Activated naive CD8-positive, alpha-beta T cell (primary cell): ENCODE measurements around the gene ZBTB7B.

Experiments
- H3K27ac Mint-ChIP-seq: one replicate; pipeline ENCODE4 v1.8.0; 2021; ENCODE audit warnings: mixed read lengths
- H3K27me3 Mint-ChIP-seq: one replicate; pipeline ENCODE4 v1.8.0; 2021; ENCODE audit warnings: mixed read lengths
- H3K36me3 Mint-ChIP-seq: one replicate; pipeline ENCODE4 v1.8.0; 2021; ENCODE audit warnings: mixed read lengths
- H3K4me1 Mint-ChIP-seq: one replicate; pipeline ENCODE4 v1.8.0; 2021; ENCODE audit warnings: low read depth, mixed read lengths
- H3K4me3 Mint-ChIP-seq: one replicate; pipeline ENCODE4 v1.8.0; 2021; ENCODE audit warnings: mild to moderate bottlenecking, mixed read lengths
- H3K9me3 Mint-ChIP-seq: one replicate; pipeline ENCODE4 v1.8.0; 2021; ENCODE audit warnings: low read depth, mixed read lengths

The ZBTB7B gene

DNA sequence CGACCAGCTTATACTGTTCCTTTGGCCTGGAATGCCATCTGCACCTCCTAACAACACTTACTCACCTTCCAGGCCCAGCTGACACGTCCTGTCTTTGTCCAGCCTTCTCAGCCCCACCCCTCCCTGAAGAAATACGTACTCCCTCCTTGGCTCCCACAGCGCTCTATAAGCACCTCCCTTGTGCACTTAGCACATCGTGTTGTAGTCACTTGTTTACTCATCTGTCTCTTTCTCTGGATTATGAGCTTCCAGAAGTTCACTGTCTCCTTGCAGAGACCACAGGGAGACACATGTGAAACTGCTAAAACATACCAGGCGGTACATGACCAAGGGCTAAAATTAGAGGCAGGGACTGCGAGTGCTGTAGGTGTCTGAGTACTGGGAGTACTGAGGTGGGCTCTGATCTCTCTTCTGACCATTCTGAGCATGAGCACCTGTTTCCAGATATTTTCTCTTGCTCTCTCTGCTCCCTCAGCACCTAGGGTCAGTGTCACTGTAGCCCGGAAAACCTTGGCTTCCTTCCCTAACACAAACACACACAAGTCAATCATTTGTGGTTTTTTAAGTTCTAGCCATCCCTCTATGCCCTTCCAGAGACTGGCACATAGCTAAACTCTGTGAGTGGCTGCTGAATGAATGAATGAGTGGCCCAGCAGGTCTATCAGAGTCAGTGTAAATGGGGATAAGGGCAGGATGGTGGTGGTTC is 36.2 kb downstream of the ZBTB7B start:
- H3K9me3 Mint-ChIP-seq: no peaks in the 10 kb centered on the region
- peaks cover 2% of the 10 kb centered on the region for H3K27me3 Mint-ChIP-seq
- H3K36me3 Mint-ChIP-seq: no peaks in the 10 kb centered on the region
- H3K27ac Mint-ChIP-seq: no peak overlapping the region
- no peak overlapping the region for H3K4me3 Mint-ChIP-seq
- H3K4me1 Mint-ChIP-seq: no peaks in the 10 kb centered on the region

DNA sequence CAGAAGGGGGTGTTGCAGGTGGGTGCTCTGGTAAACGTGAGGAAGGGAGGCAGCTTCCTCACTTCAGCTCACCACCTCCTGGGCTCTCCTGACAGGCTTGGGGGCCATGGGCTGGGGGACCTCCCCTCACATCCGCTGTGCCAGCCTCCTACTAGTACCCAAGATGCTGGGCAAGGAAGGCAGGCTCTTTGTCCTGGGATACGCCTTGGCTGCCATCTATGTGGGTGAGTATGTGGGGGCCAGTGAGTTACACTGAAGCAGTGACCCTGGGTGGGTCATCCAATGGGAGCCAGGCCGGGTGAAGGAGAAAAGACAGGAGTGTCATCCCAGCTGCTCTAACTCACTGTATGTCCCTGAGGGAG is 36.7 kb downstream of the ZBTB7B start:
- H3K27me3 Mint-ChIP-seq: peaks cover 2% of the 10 kb centered on the region
- no peak overlapping the region for H3K27ac Mint-ChIP-seq
- no peaks in the 10 kb centered on the region for H3K4me1 Mint-ChIP-seq
- H3K36me3 Mint-ChIP-seq: no peaks in the 10 kb centered on the region
- no peaks in the 10 kb centered on the region for H3K9me3 Mint-ChIP-seq
- no peak overlapping the region for H3K4me3 Mint-ChIP-seq

DNA sequence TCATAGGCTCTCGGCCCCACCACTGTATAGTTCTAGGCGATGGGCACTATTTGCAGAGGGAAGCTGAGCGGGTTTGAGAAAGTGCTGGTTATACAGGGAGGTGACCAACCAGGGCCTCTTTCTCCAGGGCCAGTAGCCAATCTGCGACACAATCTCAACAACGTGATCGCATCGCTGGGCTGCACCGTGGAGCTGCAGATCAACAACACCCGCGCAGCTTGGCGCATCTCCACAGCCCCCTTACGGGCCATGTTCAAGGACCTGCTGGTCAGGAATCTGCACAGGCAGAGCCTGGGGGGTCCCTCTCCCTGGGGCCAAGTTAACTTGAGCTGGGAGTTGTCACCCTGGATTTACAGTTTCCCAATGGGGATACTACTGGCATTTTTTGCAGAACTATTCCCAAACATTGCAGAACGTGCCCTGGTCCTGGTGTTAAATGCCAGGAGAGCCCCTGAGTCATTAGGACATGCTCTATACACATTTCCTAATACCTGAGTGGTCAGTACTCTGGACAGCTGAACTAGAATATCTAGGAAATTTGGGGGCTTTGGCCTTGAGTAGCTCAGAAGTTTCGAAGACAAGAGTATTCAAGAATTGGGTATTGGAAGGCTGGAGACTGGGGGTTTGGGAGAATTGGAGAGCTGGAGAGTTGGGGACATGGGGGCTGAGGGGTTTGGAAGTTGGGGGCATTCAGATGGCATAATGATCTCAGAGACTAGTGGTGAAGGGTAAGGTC is 37.9 kb downstream of the ZBTB7B start:
- Mint-ChIP-seq H3K9me3 (no peaks in the 10 kb centered on the region), H3K27me3 (peaks cover 2% of the 10 kb centered on the region), H3K27ac (no peak overlapping the region), H3K4me1 (no peaks in the 10 kb centered on the region), H3K36me3 (no peaks in the 10 kb centered on the region), H3K4me3 (no peak overlapping the region)

DNA sequence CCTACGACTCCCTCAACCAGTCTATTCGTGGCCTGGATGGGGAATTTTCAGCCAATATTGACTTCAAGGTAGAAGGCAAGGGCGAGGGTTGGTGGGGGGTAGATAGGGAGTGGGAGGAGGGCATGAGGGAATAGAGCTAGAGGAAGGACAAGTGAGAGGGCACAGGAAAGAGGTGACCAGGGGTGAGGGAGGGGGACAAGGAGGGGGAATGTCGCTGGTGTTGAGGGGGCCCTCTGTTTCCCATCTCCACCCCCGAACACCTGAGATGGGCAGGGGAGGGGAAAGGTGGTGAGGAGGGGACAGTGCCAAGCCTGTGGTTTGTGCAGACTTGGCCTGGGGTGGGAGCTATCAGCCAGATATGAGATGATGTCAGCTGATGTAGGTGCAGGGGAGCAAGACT is 40.2 kb downstream of the ZBTB7B start:
- no peaks in the 10 kb centered on the region for H3K4me1 Mint-ChIP-seq
- no peak overlapping the region for H3K4me3 Mint-ChIP-seq
- no peaks in the 10 kb centered on the region for H3K9me3 Mint-ChIP-seq
- H3K36me3 Mint-ChIP-seq: no peaks in the 10 kb centered on the region
- peaks cover 2% of the 10 kb centered on the region for H3K27me3 Mint-ChIP-seq
- H3K27ac Mint-ChIP-seq: no peak overlapping the region

DNA sequence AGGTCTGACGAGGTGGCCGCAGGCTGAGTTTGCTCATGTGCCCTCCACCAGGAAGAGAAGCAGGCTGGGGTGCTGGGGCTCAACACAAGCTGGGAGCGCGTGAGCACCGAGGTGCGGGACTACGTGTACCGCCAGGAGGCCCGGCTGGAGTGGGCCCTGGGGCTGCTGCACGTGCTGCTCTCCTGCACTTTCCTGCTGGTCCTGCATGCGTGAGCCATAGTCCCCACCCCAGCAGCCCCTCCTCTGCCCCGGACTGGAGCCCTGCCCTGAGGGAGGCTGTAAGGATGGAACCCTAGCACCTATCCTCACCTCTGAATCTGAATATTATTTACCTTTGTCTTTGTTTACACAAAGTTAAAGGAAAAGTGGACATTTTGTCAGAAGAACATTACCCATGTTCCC is 40.7 kb downstream of the ZBTB7B start:
- Mint-ChIP-seq H3K4me3 (no peak overlapping the region), H3K27ac (no peak overlapping the region), H3K36me3 (no peaks in the 10 kb centered on the region), H3K9me3 (no peaks in the 10 kb centered on the region), H3K27me3 (peaks cover 2% of the 10 kb centered on the region), H3K4me1 (no peaks in the 10 kb centered on the region)

DNA sequence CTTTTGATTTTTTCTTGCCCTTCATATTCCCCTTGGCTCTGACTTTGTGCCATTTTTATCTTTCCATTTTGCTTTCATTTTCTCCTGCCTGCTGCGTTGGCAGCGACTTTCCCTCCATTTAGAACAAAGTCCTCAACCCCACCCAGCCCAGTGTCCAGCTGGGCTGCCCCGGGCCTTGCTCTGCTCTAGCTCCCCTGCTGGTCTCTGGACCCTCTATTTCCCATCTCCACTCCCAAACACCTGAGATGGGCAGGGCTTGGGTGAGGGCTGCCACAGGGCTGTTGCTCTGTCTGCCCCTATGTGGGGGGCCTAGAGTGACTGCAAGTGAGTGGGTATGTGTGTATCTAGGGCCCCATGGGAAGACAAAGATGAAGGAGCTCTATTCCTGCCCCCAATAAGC is 41.2 kb downstream of the ZBTB7B start:
- H3K27ac Mint-ChIP-seq: peak overlapping the region; percentile 58
- peaks cover 2% of the 10 kb centered on the region for H3K27me3 Mint-ChIP-seq
- H3K36me3 Mint-ChIP-seq: no peaks in the 10 kb centered on the region
- H3K4me3 Mint-ChIP-seq: no peak overlapping the region
- H3K4me1 Mint-ChIP-seq: no peaks in the 10 kb centered on the region
- H3K9me3 Mint-ChIP-seq: no peaks in the 10 kb centered on the region

DNA sequence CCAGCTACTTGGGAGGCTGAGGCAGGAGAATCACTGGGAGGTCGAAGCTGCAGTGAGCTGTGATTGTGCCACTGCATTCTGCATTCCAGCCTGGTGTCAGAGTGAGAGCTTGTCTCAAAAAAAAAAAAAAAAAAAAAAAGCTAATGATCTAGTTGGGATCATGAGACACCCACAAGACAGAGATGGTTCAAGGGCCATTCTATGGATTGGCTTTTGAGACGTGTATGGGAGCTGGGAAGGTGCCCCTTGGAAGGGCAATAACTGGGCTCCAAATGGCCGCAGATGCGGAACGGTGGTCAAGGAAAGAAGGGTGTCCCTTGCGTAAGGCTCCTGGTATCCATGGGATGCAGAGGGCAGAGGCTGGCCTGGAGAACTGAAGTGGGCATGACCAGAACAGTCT is 41.8 kb downstream of the ZBTB7B start:
- Mint-ChIP-seq H3K27me3 (peaks cover 2% of the 10 kb centered on the region), H3K9me3 (no peaks in the 10 kb centered on the region), H3K4me1 (no peaks in the 10 kb centered on the region), H3K27ac (peak overlapping the region; percentile 58), H3K4me3 (no peak overlapping the region), H3K36me3 (no peaks in the 10 kb centered on the region)

DNA sequence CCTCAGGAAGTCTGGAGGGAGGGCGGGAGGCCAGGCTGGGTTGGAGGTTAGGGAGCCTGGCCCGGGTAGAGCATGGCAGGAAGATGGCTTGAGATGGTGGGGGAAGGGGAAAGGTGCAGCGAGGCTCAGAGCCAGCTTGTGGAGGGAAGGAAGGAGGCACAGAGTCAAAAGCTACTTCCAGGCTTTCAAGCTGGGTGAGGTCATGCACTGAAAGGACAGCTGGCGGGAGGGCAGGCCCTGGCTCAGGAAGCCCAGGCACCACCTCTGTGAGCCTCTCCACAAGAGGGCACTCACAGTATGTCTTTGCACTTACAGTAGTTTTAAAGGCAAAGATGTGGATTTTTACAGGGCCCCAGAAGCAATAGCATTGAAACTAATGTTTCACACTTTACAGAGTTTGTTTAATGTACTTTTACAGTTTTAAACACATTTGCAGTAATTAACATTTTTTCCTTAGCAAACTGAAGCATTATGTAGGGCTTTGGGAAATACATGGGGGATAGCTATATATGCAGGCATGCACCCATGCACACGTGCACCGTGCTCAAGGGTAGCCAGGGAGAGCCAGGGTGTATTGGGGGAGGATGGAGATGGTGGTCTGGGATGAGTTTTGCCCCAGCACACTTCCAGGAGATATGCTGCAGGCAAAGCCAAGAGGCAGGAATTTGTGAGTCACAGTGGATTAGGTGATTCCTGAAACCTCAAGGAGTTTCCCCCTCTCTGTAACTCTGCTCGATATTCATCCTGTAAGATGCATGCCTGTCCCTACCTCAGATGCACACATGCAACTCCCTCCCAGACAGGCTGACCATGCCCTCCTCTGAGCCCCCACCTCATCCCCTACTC is 42.4 kb downstream of the ZBTB7B start:
- no peaks in the 10 kb centered on the region for H3K36me3 Mint-ChIP-seq
- peaks cover 2% of the 10 kb centered on the region for H3K27me3 Mint-ChIP-seq
- peak overlapping the region; percentile 58 for H3K27ac Mint-ChIP-seq

DNA sequence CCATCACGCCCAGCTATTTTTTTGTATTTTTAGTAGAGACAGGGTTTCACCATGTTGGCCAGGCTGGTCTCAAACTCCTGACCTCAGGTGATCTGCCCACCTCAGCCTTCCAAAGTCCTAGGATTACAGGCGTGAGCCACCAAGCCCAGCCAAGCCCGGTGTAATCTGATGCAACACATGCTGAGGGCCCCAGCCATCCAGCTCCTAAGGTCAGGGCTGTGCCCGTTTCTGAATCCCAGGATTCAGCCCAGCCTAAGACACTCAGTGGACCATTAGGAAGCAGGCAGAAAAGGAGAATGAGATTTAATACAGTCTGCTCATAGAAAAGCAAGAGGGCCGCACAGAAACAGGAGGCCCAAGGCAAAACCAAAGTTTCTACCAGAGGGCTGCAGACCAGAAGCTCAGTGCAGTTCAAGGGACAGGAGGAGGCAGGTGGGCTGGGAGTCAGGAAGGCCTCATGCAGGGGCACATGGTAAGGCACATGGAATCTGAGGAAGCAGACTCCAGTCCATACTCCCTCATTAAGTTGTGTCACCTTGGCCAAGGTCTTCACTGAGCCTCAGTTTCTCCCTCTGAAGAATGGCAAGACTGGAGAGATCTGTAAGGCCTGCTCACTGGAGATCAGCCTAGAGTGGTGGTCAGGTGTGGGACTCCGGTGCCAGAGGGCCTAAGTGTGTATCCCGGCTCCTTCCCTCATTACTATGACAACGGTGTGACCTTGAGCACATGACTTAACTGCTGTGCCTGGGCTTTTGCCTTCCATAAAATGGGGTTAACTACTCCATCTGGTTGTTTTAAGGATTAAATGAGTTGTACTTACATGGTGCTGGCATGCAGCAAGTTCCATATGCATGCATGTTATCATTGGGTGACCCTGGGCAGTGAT is 46.1 kb downstream of the ZBTB7B start:
- Mint-ChIP-seq H3K4me3 (no peak overlapping the region), H3K36me3 (no peaks in the 10 kb centered on the region), H3K27me3 (no peaks in the 10 kb centered on the region), H3K9me3 (no peaks in the 10 kb centered on the region), H3K27ac (no peak overlapping the region), H3K4me1 (peaks cover 17% of the 10 kb centered on the region)

More for the DNA sequence above, 42.4 kb downstream of the ZBTB7B start:
- Mint-ChIP-seq H3K4me3 (no peak overlapping the region), H3K9me3 (no peaks in the 10 kb centered on the region), H3K4me1 (peaks cover under 1% of the 10 kb centered on the region)

DNA sequence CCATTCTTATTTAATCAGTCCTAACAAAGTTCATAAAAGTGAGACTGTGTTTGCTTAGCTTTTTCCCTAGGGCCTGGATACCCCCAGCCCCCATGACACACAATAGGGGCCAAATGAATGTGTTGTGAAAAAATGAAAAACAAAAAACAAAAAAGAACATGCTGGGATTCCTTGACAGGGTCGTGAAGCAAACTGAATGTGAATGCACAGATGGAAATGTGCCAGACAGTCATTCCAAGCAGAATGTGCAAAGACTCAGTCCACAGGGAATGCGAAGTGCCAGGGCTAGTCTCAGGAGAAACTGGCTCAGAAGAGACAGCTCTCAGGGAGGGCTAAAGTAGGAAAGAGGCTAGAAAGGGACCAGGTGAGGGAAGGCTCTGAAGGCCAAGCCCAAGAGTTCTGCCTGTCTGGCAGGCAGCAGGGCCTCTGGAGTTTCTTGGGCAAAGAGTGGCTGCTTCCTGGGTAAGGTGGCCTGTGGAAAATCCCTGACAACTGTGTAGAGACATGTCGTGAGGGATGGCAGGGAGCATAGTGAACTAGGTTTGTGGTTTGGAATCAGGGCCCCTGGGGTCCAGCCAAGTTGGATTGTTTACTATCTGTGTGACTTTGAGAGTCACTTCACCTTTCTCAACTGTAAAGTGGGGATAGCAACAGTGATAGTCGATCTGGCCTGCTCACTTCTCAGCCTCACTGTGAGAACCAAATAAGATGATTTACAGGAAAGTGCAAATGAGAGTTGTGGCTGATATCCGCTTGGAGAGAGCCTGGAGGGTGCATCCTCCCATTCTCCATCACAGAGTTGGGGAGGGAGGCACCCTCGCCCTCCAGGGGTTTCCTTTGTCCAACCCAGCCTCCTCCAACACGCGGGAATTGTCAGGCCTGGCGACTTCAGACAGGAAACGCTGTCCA is 47.3 kb downstream of the ZBTB7B start:
- no peaks in the 10 kb centered on the region for H3K36me3 Mint-ChIP-seq
- H3K27ac Mint-ChIP-seq: no peak overlapping the region
- H3K9me3 Mint-ChIP-seq: no peaks in the 10 kb centered on the region
- no peaks in the 10 kb centered on the region for H3K27me3 Mint-ChIP-seq
- peaks cover 17% of the 10 kb centered on the region for H3K4me1 Mint-ChIP-seq
- H3K4me3 Mint-ChIP-seq: peak overlapping the region; percentile 84

DNA sequence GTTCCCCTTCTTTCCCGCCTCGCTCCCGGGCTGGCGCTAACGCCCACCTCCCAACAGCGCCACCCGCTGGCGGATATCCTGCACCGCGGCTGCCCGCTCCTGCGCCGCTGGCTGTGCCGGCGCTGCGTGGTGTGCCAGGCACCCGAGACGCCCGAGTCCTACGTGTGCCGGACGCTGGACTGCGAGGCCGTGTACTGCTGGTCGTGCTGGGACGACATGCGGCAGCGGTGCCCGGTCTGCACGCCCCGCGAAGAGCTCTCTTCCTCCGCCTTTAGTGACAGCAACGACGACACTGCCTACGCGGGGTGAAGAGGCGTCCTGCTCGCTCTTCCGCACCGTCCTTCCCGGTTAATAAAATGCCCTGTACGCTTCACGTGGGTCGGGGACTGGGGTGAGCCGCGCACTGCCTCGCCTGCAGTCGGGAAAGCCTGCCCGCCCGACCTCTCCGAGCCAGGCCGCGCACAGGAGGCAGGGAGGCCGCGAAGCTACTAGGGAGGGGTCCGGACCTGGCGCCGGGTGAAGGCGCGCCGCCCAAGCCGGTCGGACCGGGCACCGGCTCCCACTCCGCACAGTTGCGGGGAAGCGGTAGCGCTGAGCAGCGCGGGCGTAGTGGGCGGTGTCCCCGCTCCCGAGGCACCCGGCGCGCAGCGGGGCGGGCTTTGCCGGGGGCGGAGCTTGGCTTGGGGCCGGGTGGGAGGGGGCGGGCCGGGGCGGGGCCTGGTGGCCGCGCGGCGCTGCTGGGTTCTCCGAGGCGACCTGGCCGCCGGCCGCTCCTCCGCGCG is 48.1 kb downstream of the ZBTB7B start, which contains the start of gene ADAM15:
ADAM15 (plus strand) TSS at position 757 of the 782 bp plus-strand sequence. CDS start 71 bp downstream, outside the sequence.
- peaks cover 17% of the 10 kb centered on the region for H3K4me1 Mint-ChIP-seq
- H3K27ac Mint-ChIP-seq: no peak within 1 kb of the TSS
- no peaks in the 10 kb centered on the region for H3K27me3 Mint-ChIP-seq
- peak within 1 kb of the TSS; percentile 88 for H3K4me3 Mint-ChIP-seq
- no peaks in the 10 kb centered on the region for H3K9me3 Mint-ChIP-seq
- no peaks in the 10 kb centered on the region for H3K36me3 Mint-ChIP-seq

DNA sequence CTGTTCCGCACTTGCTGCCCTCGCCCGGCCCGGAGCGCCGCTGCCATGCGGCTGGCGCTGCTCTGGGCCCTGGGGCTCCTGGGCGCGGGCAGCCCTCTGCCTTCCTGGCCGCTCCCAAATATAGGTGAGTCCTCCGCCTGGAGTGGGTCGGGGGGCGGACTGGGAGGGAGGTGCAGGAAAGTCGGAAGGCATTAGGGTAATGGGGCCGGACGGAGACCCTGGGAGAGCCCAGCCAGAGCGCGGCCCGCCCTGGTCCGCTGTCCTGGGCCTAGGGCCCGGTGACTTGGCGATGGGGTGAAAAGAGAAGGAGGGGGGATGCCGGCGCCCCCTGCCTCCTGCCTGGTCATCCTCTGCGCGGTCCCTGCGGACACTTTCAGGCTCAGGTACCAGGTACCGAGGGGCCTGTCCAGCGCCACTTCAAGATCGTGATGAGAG is 48.8 kb downstream of the ZBTB7B start:
- Mint-ChIP-seq H3K27me3 (no peaks in the 10 kb centered on the region), H3K36me3 (no peaks in the 10 kb centered on the region), H3K4me3 (peak overlapping the region; percentile 88), H3K9me3 (no peaks in the 10 kb centered on the region), H3K4me1 (peaks cover 17% of the 10 kb centered on the region), H3K27ac (no peak overlapping the region)
